ENCODE measurements around the gene ERICH4. TPM values are rescaled to one million over a fixed set of nuclear protein-coding genes. Genes with fewer than 3 reads are reported as not detected.

ERICH4 gene
- total and polyA plus RNA-seq, 9 of the 15 experiments (the other 6 are each of a cell fraction or from before 2014, with no cell fraction given), result not detected

GRCh38 chr19:41397086-41398049, 45.6 kb upstream of the ERICH4 start, which contains the start of the genes BCKDHA and EXOSC5 (continued):
- TF ChIP-seq ZNF280B (CRISPR knock-in tag; IDR thresholded peaks at IDR 0.05) (no peak), NCOA4 (IDR thresholded peaks at IDR 0.05; ENCODE audit: partially characterized antibody) (no peak), ETV5 (CRISPR knock-in tag; IDR thresholded peaks at IDR 0.05; ENCODE audit: low read depth) (peak; percentile 62; the same call in 1 of the 2 replicates), REST (IDR thresholded peaks at IDR 0.05; ENCODE audit: borderline replicate concordance) (peak; percentile 47; the same call in 1 of the 2 replicates), REST (CRISPR knock-in tag; IDR thresholded peaks at IDR 0.05; ENCODE audit: low read depth) (no peak), MNT (conservative IDR thresholded peaks at IDR 0.05) (peak; percentile 100), E2F6 (IDR thresholded peaks at IDR 0.05; ENCODE audit: borderline replicate concordance in 1 of 2, extremely low read depth in 1 of 2, insufficient read depth in 1 of 2, insufficient read length in 1 of 2, low read depth in 1 of 2, low read length in 1 of 2, poor library complexity in 1 of 2, severe bottlenecking in 1 of 2) (peak; percentile 96), RBFOX2 (IDR thresholded peaks at IDR 0.05; ENCODE audit: low read depth, low read length) (peak; percentile 87), NFE2 (IDR thresholded peaks at IDR 0.05; ENCODE audit: low read depth) (peak; percentile 92), CREM (IDR thresholded peaks at IDR 0.05; ENCODE audit: low read depth) (peak; percentile 75), HNRNPLL (IDR thresholded peaks at IDR 0.05; ENCODE audit: low read depth, low read length, poor library complexity, severe bottlenecking) (peak; percentile 49)
